ENCODE data around the gene NR2C1. TPM values are rescaled to one million over a fixed set of nuclear protein-coding genes. Genes with fewer than 3 reads are reported as not detected.

NR2C1 gene
- total RNA-seq, 4 donors from 2014 or later, result 56.7 to 114 (median 80.1) TPM

DNA sequence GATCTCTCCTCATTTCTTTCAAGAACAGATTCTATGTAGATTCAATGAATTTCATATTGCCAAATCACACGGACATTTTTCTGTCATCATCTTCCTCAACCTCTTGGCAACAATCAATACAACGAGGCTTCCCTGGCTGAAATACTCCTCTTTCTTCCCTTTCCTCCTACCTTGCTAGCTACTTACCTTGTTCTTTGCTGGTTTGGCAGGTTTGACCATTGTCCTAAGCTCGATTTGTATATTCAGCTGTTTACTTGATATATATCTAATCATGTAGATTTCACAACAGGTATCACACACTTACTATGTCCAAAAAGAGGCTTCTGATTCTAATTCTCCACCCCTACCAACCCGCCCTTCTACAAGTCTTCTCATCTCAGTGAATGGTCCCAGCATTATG, 93.5 kb downstream of the NR2C1 start:
- no peak for DNase-seq
- Histone ChIP-seq H3K4me3 (no peak overlapping the region), H3K36me3 (no peaks in the 10 kb centered on the region), H3K9me3 (no peaks in the 10 kb centered on the region), H3K27ac (no peak overlapping the region), H3K27me3 (no peaks in the 10 kb centered on the region), H3K4me1 (no peaks in the 10 kb centered on the region)
- intact Hi-C loops (cut with DNase I; ENCODE audit: low total_unique reads), result no loop called here
- TF ChIP-seq, protein P1, sequence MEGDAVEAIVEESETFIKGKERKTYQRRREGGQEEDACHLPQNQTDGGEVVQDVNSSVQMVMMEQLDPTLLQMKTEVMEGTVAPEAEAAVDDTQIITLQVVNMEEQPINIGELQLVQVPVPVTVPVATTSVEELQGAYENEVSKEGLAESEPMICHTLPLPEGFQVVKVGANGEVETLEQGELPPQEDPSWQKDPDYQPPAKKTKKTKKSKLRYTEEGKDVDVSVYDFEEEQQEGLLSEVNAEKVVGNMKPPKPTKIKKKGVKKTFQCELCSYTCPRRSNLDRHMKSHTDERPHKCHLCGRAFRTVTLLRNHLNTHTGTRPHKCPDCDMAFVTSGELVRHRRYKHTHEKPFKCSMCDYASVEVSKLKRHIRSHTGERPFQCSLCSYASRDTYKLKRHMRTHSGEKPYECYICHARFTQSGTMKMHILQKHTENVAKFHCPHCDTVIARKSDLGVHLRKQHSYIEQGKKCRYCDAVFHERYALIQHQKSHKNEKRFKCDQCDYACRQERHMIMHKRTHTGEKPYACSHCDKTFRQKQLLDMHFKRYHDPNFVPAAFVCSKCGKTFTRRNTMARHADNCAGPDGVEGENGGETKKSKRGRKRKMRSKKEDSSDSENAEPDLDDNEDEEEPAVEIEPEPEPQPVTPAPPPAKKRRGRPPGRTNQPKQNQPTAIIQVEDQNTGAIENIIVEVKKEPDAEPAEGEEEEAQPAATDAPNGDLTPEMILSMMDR (IDR thresholded peaks at IDR 0.05), result no peak
- TF ChIP-seq POLR2A (IDR thresholded peaks at IDR 0.05), result no peak

DNA sequence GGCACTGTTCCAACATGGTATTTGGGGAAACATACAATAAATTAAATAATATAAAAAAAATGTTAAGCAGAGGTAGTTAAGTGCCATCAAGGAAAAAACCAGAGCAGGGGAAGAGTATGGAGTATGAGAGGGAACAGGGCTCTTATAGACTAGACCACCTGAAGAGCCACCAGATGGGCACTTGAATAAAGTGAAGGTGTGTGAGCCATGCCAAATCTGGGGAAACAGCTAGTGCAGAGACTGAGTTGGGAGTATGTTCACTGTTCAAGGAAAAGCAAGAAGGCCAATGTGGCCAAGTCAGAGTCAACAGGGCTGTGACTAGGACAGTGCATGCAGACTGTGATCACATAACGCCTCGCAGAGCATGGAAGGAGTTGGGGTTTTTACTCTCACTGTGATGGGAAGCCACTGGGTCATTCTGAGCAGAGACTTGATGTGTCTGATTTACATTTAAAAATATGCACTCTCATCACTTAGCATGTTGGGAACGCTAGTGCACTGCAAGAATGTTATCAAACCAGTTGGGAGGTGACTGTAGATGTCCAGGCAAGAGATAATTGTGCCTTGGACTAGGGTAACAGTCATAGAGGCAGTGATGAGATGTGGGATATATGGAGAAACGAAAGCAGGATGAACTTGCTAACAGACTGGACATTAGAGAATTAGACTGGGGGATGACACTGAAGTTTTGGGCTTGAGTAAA, 95.5 kb downstream of the NR2C1 start:
- TF ChIP-seq POLR2A (IDR thresholded peaks at IDR 0.05), result no peak
- TF ChIP-seq, protein P1 (IDR thresholded peaks at IDR 0.05), result no peak
- no peaks in the 10 kb centered on the region for H3K27me3 ChIP-seq
- intact Hi-C loops (cut with DNase I; ENCODE audit: low total_unique reads), result no loop called here

DNA sequence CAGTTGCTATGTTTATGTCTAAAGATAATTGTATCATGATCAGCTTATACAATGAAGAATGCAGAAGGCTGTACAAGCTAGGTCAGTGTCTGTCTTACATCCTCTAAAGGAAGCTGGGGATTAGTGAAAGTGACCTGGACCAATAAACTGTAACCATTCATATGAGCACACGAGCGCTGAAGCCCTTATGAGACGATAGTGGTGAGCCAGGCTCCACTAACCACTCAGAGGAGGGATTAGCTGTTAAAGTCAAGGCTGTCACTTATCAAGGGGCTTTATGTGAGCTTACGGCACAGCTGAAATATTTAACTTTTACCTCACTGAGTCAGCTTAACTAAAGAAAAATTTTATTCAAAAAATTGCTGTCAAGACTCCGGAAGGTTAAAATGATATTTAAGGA, 100.2 kb downstream of the NR2C1 start:
- Histone ChIP-seq H3K4me1 (no peaks in the 10 kb centered on the region), H3K4me3 (no peak overlapping the region), H3K27me3 (no peaks in the 10 kb centered on the region), H3K27ac (no peak overlapping the region), H3K36me3 (no peaks in the 10 kb centered on the region), H3K9me3 (no peaks in the 10 kb centered on the region)
- intact Hi-C loops (cut with DNase I; ENCODE audit: low total_unique reads), result no loop called here
- TF ChIP-seq POLR2A (IDR thresholded peaks at IDR 0.05), result no peak
- TF ChIP-seq, protein P1 (IDR thresholded peaks at IDR 0.05), result no peak
- no peak for DNase-seq

More for the DNA sequence above, 95.5 kb downstream of the NR2C1 start:
- DNase-seq, result no peak
- Histone ChIP-seq H3K4me3 (no peak overlapping the region), H3K36me3 (no peaks in the 10 kb centered on the region), H3K9me3 (no peaks in the 10 kb centered on the region), H3K4me1 (no peaks in the 10 kb centered on the region), H3K27ac (no peak overlapping the region)

DNA sequence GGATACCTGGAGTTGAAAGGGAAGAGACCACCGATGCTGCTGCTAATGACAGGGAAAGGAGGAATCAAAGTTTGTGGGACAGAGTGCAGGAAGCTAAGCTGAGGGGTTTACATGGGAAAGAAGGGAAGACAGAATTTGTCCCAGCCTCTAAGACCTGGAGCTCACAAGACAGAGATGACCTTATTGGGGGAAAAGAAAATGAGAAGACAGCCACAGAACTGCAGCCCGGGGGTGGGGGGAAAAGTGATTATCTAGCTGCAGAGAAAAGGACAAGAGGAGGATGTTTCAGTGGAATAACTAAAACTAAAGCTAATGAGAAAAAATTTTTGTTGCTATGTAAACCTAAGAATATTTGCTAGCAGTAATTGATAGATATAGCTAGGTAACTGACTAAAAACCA, 100.6 kb downstream of the NR2C1 start:
- Histone ChIP-seq H3K4me3 (no peak overlapping the region), H3K4me1 (no peaks in the 10 kb centered on the region), H3K27me3 (no peaks in the 10 kb centered on the region), H3K9me3 (no peaks in the 10 kb centered on the region), H3K36me3 (no peaks in the 10 kb centered on the region), H3K27ac (no peak overlapping the region)
- DNase-seq, result no peak
- intact Hi-C loops (cut with DNase I; ENCODE audit: low total_unique reads), result no loop called here
- TF ChIP-seq, protein P1 (IDR thresholded peaks at IDR 0.05), result no peak
- TF ChIP-seq POLR2A (IDR thresholded peaks at IDR 0.05), result no peak

DNA sequence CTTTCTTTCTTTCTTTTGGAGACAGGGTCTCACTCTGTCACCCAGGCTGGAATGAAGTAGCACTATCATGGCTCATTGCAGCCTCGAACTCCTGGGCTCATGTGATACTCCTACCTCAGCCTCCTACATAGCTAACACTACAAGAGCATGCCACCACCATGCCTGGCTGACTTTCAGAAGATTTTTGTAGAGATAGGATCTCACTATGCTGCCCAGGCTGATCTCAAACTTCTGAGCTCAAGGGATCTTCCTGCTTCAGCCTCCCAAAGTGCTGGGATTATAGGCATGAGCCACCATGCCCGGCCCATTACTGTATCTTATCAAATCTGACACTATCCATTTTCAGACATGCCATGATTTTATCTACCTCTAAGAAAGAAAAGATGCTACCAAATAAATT, 101.5 kb downstream of the NR2C1 start:
- TF ChIP-seq, protein P1 (IDR thresholded peaks at IDR 0.05), result no peak
- no peak for TF ChIP-seq POLR2A (IDR thresholded peaks at IDR 0.05)
- intact Hi-C loops (cut with DNase I; ENCODE audit: low total_unique reads), result no loop called here
- no peak for DNase-seq
- no peaks in the 10 kb centered on the region for H3K27me3 ChIP-seq
- no peaks in the 10 kb centered on the region for H3K4me1 ChIP-seq
- no peak overlapping the region for H3K27ac ChIP-seq
- H3K9me3 ChIP-seq, result no peaks in the 10 kb centered on the region
- H3K36me3 ChIP-seq, result no peaks in the 10 kb centered on the region
- H3K4me3 ChIP-seq, result no peak overlapping the region
